Choroid plexus epithelial cell (primary cell): ENCODE results near the gene MSI1.

Experiments
- DNase-seq: peaks from one replicate; pipeline ENCODE4 v3.0.0-alpha.2; 2010; ENCODE audit warnings: low read depth
- H3K4me3 ChIP-seq: 2 replicates; pipeline ENCODE4 v1.5.1; 2011; ENCODE audit warnings: low read depth, mild to moderate bottlenecking, control low read depth, low read length, moderate library complexity
- TF ChIP-seq, protein P1 (sequence below): conservative IDR thresholded peaks from 2 replicates; pipeline ENCODE4 v1.5.1; 2011; ENCODE audit warnings: low read depth, mild to moderate bottlenecking, control low read depth, inconsistent platforms, low read length, moderate library complexity

MSI1 gene

GRCh38 chr12:120323772-120324171 lies 45.2 kb downstream of the MSI1 start:
- TF ChIP-seq, protein P1, sequence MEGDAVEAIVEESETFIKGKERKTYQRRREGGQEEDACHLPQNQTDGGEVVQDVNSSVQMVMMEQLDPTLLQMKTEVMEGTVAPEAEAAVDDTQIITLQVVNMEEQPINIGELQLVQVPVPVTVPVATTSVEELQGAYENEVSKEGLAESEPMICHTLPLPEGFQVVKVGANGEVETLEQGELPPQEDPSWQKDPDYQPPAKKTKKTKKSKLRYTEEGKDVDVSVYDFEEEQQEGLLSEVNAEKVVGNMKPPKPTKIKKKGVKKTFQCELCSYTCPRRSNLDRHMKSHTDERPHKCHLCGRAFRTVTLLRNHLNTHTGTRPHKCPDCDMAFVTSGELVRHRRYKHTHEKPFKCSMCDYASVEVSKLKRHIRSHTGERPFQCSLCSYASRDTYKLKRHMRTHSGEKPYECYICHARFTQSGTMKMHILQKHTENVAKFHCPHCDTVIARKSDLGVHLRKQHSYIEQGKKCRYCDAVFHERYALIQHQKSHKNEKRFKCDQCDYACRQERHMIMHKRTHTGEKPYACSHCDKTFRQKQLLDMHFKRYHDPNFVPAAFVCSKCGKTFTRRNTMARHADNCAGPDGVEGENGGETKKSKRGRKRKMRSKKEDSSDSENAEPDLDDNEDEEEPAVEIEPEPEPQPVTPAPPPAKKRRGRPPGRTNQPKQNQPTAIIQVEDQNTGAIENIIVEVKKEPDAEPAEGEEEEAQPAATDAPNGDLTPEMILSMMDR = no peak
- no peak for DNase-seq
- no peak overlapping the region for H3K4me3 ChIP-seq

DNA sequence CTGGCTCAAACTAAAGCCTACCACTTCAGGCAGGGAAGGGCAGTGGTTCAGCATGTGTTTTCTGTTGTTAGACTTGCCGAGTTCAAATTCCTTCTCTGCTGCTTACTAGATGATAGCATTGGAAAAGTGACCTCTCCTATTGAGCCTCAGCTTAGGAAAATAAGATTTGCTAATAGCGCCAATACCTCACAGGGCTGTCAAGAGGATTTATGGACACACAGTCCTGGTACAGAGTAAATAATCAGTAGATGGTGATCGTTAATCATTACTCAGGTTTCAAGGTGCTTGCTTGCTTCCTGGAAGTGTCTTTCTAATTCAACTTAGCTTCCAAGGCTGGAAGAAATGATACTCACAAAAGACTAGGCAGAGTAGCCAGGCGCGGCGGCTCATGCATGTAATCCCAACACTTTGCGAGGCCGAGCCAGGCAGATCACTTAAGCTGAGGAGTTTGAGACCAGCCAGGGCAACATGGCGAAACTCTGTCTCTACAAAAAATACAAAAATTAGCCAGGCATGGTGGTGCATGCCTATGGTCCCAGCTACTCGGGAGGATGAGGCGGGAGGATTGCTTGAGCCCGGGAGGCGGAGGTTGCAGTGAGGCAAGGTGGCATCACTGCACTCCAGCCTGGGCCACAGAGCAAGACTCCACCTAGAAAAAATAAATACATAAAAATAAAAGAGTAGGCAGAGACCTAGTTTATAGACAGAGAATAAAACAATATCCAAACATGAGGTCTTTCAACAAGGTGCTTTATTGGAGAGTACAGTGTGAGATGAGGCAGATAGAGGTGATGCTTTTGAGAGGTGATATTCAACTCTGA lies 47.4 kb downstream of the MSI1 start:
- no peak overlapping the region for H3K4me3 ChIP-seq
- DNase-seq = no peak
- TF ChIP-seq, protein P1 = no peak

- peak overlapping the region; percentile 72 for H3K4me3 ChIP-seq
- DNase-seq = peak; percentile 100
- TF ChIP-seq, protein P1 = peak; percentile 81
Measured at GRCh38 chr12:120317224-120318105, 51.5 kb downstream of the MSI1 start.

DNA sequence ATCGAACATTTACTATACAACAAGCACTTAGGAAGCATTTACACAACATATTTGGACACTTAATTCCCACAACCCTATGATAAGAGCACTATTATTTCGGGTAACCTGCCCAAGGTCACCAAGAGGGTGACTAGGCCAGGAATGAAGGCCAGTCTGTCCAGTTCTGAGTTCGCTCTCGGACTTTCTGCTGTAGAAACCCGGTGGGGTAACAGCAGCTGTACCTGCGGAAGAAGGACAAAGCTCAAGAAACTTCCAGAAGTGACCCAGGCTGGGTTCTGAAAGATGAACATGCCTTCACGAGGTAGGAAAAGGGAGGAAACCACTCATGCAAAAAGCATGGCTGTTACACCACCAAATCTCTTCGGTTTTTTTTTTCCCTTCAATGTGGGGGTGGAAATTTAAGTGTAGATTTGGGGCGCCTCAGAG lies 52.2 kb downstream of the MSI1 start:
- TF ChIP-seq, protein P1 = no peak
- peak; percentile 41 for DNase-seq
- peak overlapping the region; percentile 72 for H3K4me3 ChIP-seq

DNA sequence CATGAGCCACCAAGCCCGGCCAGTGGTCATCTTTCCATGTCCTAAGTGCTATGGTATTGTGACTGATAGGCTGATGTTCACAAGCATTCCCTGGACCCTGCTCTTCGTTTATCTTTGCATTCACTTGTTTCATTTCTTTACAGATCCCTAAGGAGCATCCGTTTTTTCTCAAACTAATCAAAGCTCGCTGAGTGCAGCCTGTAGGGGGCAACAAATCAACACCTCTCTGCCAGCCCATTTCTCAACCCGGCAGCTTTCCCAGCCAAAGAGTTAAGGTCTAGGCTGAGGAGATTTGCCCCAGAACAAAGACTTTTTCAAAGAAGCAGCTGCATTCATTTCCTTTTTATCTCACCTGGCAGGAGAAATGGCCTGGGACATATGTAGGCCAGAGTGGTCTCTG lies 54.7 kb downstream of the MSI1 start:
- no peak overlapping the region for H3K4me3 ChIP-seq
- DNase-seq = peak; percentile 5
- TF ChIP-seq, protein P1 = peak; percentile 53

- peak within 1 kb of the TSS; percentile 66 for H3K4me3 ChIP-seq
- DNase-seq = peak; percentile 97
- TF ChIP-seq, protein P1 = peak; percentile 81
Measured at GRCh38 chr12:120301962-120302815, 66.8 kb downstream of the MSI1 start, which contains the start of gene SIRT4. Gene SIRT4, plus strand, starts transcription at chr12:120302321. Its CDS starts 1,241 bp downstream, at chr12:120303562.
